ENCODE data around the gene OR51G1.

Gene OR51G1

DNA sequence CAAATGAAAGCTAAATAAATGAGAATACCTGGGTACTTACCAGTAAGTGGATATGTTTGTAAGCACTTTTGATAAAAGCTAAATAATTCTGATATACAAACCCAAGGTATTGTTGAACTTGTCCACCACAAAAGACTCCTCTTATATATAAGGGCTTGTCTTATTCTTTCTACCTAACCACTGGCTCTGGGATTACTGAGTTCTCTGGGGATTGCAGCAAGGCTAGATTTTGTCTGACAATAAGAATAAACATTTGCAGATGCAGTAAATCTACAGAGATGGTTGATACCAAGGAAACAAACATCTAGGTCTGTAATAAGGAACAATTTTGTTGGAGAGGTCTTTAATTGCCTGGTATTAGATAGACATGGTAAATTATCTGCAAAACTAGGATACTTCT is 23.4 kb upstream of the OR51G1 start, which contains the start of gene OR51A4:
TSS of gene OR51A4 (minus strand) at position 101 of the 400 bp plus-strand sequence. CDS start 505 bp downstream, outside the sequence.
- Histone ChIP-seq H3K9me3 (ENCODE audit: severe bottlenecking) (no peaks in the 10 kb centered on the region), H3K4me3 (ENCODE audit: severe bottlenecking) (no peak within 1 kb of the TSS), H3K36me3 (ENCODE audit: low read depth) (no peaks in the 10 kb centered on the region), H3K4me1 (ENCODE audit: insufficient read depth, poor library complexity, severe bottlenecking) (no peaks in the 10 kb centered on the region), H3K27ac (ENCODE audit: poor library complexity, severe bottlenecking) (no peak within 1 kb of the TSS), H3K27me3 (ENCODE audit: insufficient read depth, poor library complexity, severe bottlenecking) (no peaks in the 10 kb centered on the region)
- TF ChIP-seq, protein P1, sequence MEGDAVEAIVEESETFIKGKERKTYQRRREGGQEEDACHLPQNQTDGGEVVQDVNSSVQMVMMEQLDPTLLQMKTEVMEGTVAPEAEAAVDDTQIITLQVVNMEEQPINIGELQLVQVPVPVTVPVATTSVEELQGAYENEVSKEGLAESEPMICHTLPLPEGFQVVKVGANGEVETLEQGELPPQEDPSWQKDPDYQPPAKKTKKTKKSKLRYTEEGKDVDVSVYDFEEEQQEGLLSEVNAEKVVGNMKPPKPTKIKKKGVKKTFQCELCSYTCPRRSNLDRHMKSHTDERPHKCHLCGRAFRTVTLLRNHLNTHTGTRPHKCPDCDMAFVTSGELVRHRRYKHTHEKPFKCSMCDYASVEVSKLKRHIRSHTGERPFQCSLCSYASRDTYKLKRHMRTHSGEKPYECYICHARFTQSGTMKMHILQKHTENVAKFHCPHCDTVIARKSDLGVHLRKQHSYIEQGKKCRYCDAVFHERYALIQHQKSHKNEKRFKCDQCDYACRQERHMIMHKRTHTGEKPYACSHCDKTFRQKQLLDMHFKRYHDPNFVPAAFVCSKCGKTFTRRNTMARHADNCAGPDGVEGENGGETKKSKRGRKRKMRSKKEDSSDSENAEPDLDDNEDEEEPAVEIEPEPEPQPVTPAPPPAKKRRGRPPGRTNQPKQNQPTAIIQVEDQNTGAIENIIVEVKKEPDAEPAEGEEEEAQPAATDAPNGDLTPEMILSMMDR (IDR thresholded peaks at IDR 0.05; ENCODE audit: poor library complexity, severe bottlenecking): no peak
- DNase-seq (ENCODE audit: low spot score) (no peak), ATAC-seq (ENCODE audit: low read depth) (no peak)

DNA sequence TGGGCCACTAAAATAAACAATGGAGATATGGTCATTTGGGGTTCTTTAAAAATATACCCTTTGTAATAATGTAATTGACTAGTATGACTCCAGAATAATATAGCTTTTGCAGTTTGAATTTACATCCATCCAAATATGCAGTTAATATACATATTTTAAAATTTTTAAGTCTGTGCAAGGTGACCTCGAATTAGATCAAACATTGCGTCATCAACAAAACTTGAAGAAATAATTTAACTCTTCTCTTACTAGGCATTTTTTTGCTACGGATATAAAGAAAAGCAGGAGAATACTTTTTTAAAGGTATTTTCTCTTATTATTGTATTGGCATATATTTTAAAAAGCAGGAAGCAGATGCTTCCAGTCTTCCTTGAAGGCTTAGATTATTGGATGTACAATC is 12.6 kb upstream of the OR51G1 start:
- H3K4me1 ChIP-seq (ENCODE audit: insufficient read depth, poor library complexity, severe bottlenecking): no peaks in the 10 kb centered on the region
- H3K9me3 ChIP-seq (ENCODE audit: severe bottlenecking): no peaks in the 10 kb centered on the region
- DNase-seq (ENCODE audit: low spot score): no peak
- no peak overlapping the region for H3K4me3 ChIP-seq (ENCODE audit: severe bottlenecking)
- ATAC-seq (ENCODE audit: low read depth): no peak
- no peak overlapping the region for H3K27ac ChIP-seq (ENCODE audit: poor library complexity, severe bottlenecking)
- peaks cover 4% of the 10 kb centered on the region for H3K27me3 ChIP-seq (ENCODE audit: insufficient read depth, poor library complexity, severe bottlenecking)
- no peaks in the 10 kb centered on the region for H3K36me3 ChIP-seq (ENCODE audit: low read depth)
- TF ChIP-seq, protein P1 (IDR thresholded peaks at IDR 0.05; ENCODE audit: poor library complexity, severe bottlenecking): no peak

DNA sequence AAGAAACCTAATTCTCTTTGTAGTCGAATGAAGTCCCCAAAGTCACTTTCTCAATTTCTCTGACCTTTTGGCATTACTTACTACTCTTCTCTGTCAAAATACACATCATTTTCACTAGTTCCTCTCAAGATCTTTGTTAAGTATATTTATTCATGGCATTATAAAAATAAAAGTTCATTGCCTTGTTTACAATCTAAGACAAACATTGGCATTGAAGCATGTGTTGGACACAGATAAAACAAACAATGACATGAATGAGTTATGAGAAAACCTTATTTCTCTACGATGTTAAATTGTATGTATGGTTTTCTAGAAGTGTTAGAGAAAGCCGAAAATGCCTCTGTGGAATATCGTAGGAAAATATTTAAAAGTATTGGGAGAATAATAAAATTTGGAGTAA is 8.6 kb upstream of the OR51G1 start:
- H3K36me3 ChIP-seq (ENCODE audit: low read depth): no peaks in the 10 kb centered on the region
- no peaks in the 10 kb centered on the region for H3K27me3 ChIP-seq (ENCODE audit: insufficient read depth, poor library complexity, severe bottlenecking)
- no peaks in the 10 kb centered on the region for H3K4me1 ChIP-seq (ENCODE audit: insufficient read depth, poor library complexity, severe bottlenecking)
- TF ChIP-seq, protein P1 (IDR thresholded peaks at IDR 0.05; ENCODE audit: poor library complexity, severe bottlenecking): no peak
- DNase-seq (ENCODE audit: low spot score) (no peak), ATAC-seq (ENCODE audit: low read depth) (no peak)
- H3K27ac ChIP-seq (ENCODE audit: poor library complexity, severe bottlenecking): no peak overlapping the region
- H3K9me3 ChIP-seq (ENCODE audit: severe bottlenecking): no peaks in the 10 kb centered on the region
- H3K4me3 ChIP-seq (ENCODE audit: severe bottlenecking): no peak overlapping the region

DNA sequence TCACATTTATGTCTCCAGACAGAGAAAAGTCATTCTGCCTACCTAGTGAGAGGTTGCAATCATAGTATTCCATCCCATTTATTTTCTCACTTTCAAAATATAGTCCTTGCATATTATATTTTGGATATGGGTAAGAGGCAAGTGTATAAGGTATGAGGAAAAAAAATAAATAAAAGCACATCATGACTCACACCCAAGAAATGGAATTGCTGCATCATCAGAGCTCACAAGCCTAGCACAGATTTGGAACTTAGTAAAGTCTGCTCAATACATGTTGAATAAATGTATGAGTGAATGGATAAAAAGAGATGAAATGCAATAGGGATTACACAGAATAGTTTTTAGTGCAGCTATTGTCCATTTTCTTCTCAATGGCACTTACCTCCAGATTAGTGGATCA is 2.5 kb upstream of the OR51G1 start:
- no peaks in the 10 kb centered on the region for H3K4me1 ChIP-seq (ENCODE audit: insufficient read depth, poor library complexity, severe bottlenecking)
- no peak overlapping the region for H3K4me3 ChIP-seq (ENCODE audit: severe bottlenecking)
- DNase-seq (ENCODE audit: low spot score) (no peak), ATAC-seq (ENCODE audit: low read depth) (no peak)
- no peak overlapping the region for H3K27ac ChIP-seq (ENCODE audit: poor library complexity, severe bottlenecking)
- H3K9me3 ChIP-seq (ENCODE audit: severe bottlenecking): no peaks in the 10 kb centered on the region
- H3K36me3 ChIP-seq (ENCODE audit: low read depth): no peaks in the 10 kb centered on the region
- H3K27me3 ChIP-seq (ENCODE audit: insufficient read depth, poor library complexity, severe bottlenecking): no peaks in the 10 kb centered on the region
- TF ChIP-seq, protein P1 (IDR thresholded peaks at IDR 0.05; ENCODE audit: poor library complexity, severe bottlenecking): no peak

DNA sequence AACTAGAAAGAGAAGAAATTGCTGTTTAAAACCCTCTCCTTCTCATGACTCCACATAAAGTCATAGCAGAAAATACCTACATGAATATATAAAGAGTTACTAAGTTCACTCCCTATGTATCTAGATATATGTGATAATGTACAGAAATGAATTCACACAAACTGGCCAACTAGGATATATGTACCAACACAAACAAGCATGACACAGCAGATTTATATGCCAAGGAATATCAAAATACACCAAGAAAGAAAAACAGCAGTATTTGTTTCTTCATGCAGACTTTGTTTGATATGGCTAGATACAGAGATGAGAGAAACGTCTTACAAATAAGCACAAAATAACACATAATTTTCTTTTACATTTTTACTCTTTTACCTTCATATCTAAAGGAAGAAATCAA is 1.8 kb downstream of the OR51G1 start:
- no peaks in the 10 kb centered on the region for H3K4me1 ChIP-seq (ENCODE audit: insufficient read depth, poor library complexity, severe bottlenecking)
- TF ChIP-seq, protein P1 (IDR thresholded peaks at IDR 0.05; ENCODE audit: poor library complexity, severe bottlenecking): no peak
- H3K9me3 ChIP-seq (ENCODE audit: severe bottlenecking): no peaks in the 10 kb centered on the region
- no peaks in the 10 kb centered on the region for H3K27me3 ChIP-seq (ENCODE audit: insufficient read depth, poor library complexity, severe bottlenecking)
- no peak overlapping the region for H3K4me3 ChIP-seq (ENCODE audit: severe bottlenecking)
- no peaks in the 10 kb centered on the region for H3K36me3 ChIP-seq (ENCODE audit: low read depth)
- ATAC-seq (ENCODE audit: low read depth) (no peak), DNase-seq (ENCODE audit: low spot score) (no peak)
- no peak overlapping the region for H3K27ac ChIP-seq (ENCODE audit: poor library complexity, severe bottlenecking)

Measured in RWPE2 (cell line).